Type B pancreatic cell (in vitro differentiated cells): ENCODE measurements around the gene NUDT19. TPM values are rescaled to one million over a fixed set of nuclear protein-coding genes. Genes with fewer than 3 reads are reported as not detected.

Experiments used
- DNase-seq: peaks from one replicate; pipeline ENCODE4 v3.0.0; 2021; ENCODE audit warnings: mixed read lengths; ENCODE audit not compliant: unreplicated experiment; ENCODE audit errors: extremely low spot score
- H3K27ac Mint-ChIP-seq: 2 replicates; pipeline ENCODE4 v1.8.0; 2021; ENCODE audit warnings: mild to moderate bottlenecking, mixed read lengths
- H3K27me3 Mint-ChIP-seq: 2 replicates; pipeline ENCODE4 v1.8.0; 2021; ENCODE audit warnings: mixed read lengths
- H3K36me3 Mint-ChIP-seq: 2 replicates; pipeline ENCODE4 v1.8.0; 2021; ENCODE audit warnings: mixed read lengths
- H3K4me1 Mint-ChIP-seq: one replicate; pipeline ENCODE4 v1.8.0; 2021; ENCODE audit warnings: mixed read lengths; ENCODE audit not compliant: unreplicated experiment
- H3K4me3 Mint-ChIP-seq: 2 replicates; pipeline ENCODE4 v1.8.0; 2021; ENCODE audit warnings: mild to moderate bottlenecking, mixed read lengths
- H3K9me3 Mint-ChIP-seq: 2 replicates; pipeline ENCODE4 v1.8.0; 2021; ENCODE audit warnings: mixed read lengths
- CTCF ChIP-seq: fragments of 200-600 bp; sonication (generic); conservative IDR thresholded peaks from 2 replicates; pipeline ENCODE4 v1.5.0; 2021; ENCODE audit warnings: antibody characterized with exemption, mild to moderate bottlenecking
- total RNA-seq: library from RNA; stranded (reverse); gene quantifications from 2 replicates; pipeline ENCODE4 v1.2.1, GENCODE V29; 2021; ENCODE audit warnings: low replicate concordance

Gene NUDT19
- total RNA-seq, 1 donor from 2014 or later: 10.8 TPM

- Mint-ChIP-seq H3K27ac (peak overlapping the region; percentile 93), H3K4me3 (peak overlapping the region; percentile 58), H3K27me3 (peaks cover 14% of the 10 kb centered on the region), H3K9me3 (no peaks in the 10 kb centered on the region), H3K4me1 (peaks cover 9% of the 10 kb centered on the region), H3K36me3 (peaks cover 3% of the 10 kb centered on the region)
- TF ChIP-seq CTCF: no peak
- DNase-seq: no peak
Measured at GRCh38 chr19:32682317-32682716, 9.3 kb upstream of the NUDT19 start.

- peaks cover 12% of the 10 kb centered on the region for H3K4me1 Mint-ChIP-seq
- no peak for TF ChIP-seq CTCF
- H3K9me3 Mint-ChIP-seq: no peaks in the 10 kb centered on the region
- H3K27me3 Mint-ChIP-seq: peaks cover 4% of the 10 kb centered on the region
- DNase-seq: no peak
- no peak overlapping the region for H3K4me3 Mint-ChIP-seq
- no peak overlapping the region for H3K27ac Mint-ChIP-seq
- no peaks in the 10 kb centered on the region for H3K36me3 Mint-ChIP-seq
Measured at GRCh38 chr19:32686847-32687475, 4.7 kb upstream of the NUDT19 start.

- H3K36me3 Mint-ChIP-seq: no peaks in the 10 kb centered on the region
- no peak for DNase-seq
- no peak for TF ChIP-seq CTCF
- no peak overlapping the region for H3K27ac Mint-ChIP-seq
- no peaks in the 10 kb centered on the region for H3K27me3 Mint-ChIP-seq
- H3K4me1 Mint-ChIP-seq: peaks cover 8% of the 10 kb centered on the region
- H3K4me3 Mint-ChIP-seq: no peak overlapping the region
- no peaks in the 10 kb centered on the region for H3K9me3 Mint-ChIP-seq
Measured at GRCh38 chr19:32687681-32688080, 3.9 kb upstream of the NUDT19 start.

GRCh38 chr19:32688311-32688710 lies 3.3 kb upstream of the NUDT19 start:
- no peak for TF ChIP-seq CTCF

GRCh38 chr19:32691952-32692726 lies 518 bp downstream of the NUDT19 start:
- DNase-seq: no peak
- Mint-ChIP-seq H3K36me3 (peaks cover 23% of the 10 kb centered on the region), H3K9me3 (peaks cover 6% of the 10 kb centered on the region), H3K27me3 (no peaks in the 10 kb centered on the region), H3K27ac (peak overlapping the region; percentile 91), H3K4me3 (peak overlapping the region; percentile 88), H3K4me1 (peaks cover 27% of the 10 kb centered on the region)
- TF ChIP-seq CTCF: no peak

More at GRCh38 chr19:32688311-32688710, 3.3 kb upstream of the NUDT19 start:
- peaks cover 5% of the 10 kb centered on the region for H3K36me3 Mint-ChIP-seq
- no peaks in the 10 kb centered on the region for H3K27me3 Mint-ChIP-seq
- peaks cover 5% of the 10 kb centered on the region for H3K9me3 Mint-ChIP-seq
- no peak overlapping the region for H3K27ac Mint-ChIP-seq
- no peak for DNase-seq
- H3K4me3 Mint-ChIP-seq: no peak overlapping the region
- H3K4me1 Mint-ChIP-seq: peaks cover 14% of the 10 kb centered on the region
